BE2C (cell line): ENCODE measurements around the gene ZFP36.

Source experiments
- DNase-seq: peaks from one replicate; pipeline ENCODE4 v3.0.0-alpha.2; 2020
- H3K27me3 ChIP-seq: fragments of 250-450 bp; sonication (Bioruptor Pico); 2 replicates; pipeline ENCODE4 v1.5.1; 2020; ENCODE audit warnings: mild to moderate bottlenecking
- H3K36me3 ChIP-seq: fragments of 250-450 bp; sonication (Bioruptor Pico); 2 replicates; pipeline ENCODE4 v1.5.1; 2020; ENCODE audit warnings: mild to moderate bottlenecking
- H3K4me1 ChIP-seq: fragments of 250-450 bp; sonication (Bioruptor Pico); 2 replicates; pipeline ENCODE4 v1.5.1; 2020
- H3K4me3 ChIP-seq: 2 replicates; pipeline ENCODE4 v1.5.1; 2011; ENCODE audit warnings: low read depth, low read length
- H3K9me3 ChIP-seq: fragments of 250-450 bp; sonication (Bioruptor Pico); 2 replicates; pipeline ENCODE4 v1.5.1; 2020
- TF ChIP-seq, protein P1 (sequence below): IDR thresholded peaks from 2 replicates; pipeline ENCODE4 v1.5.1; 2012; ENCODE audit warnings: mild to moderate bottlenecking, low read depth, low read length

The ZFP36 gene

GRCh38 chr19:39420769-39421168, 14.1 kb downstream of the ZFP36 start:
- H3K9me3 ChIP-seq, result no peaks in the 10 kb centered on the region
- no peaks in the 10 kb centered on the region for H3K27me3 ChIP-seq
- no peak overlapping the region for H3K4me3 ChIP-seq
- no peak for DNase-seq
- TF ChIP-seq, protein P1, sequence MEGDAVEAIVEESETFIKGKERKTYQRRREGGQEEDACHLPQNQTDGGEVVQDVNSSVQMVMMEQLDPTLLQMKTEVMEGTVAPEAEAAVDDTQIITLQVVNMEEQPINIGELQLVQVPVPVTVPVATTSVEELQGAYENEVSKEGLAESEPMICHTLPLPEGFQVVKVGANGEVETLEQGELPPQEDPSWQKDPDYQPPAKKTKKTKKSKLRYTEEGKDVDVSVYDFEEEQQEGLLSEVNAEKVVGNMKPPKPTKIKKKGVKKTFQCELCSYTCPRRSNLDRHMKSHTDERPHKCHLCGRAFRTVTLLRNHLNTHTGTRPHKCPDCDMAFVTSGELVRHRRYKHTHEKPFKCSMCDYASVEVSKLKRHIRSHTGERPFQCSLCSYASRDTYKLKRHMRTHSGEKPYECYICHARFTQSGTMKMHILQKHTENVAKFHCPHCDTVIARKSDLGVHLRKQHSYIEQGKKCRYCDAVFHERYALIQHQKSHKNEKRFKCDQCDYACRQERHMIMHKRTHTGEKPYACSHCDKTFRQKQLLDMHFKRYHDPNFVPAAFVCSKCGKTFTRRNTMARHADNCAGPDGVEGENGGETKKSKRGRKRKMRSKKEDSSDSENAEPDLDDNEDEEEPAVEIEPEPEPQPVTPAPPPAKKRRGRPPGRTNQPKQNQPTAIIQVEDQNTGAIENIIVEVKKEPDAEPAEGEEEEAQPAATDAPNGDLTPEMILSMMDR, result no peak
- peaks cover 29% of the 10 kb centered on the region for H3K36me3 ChIP-seq
- H3K4me1 ChIP-seq, result no peaks in the 10 kb centered on the region

- no peaks in the 10 kb centered on the region for H3K4me1 ChIP-seq
- peaks cover 29% of the 10 kb centered on the region for H3K36me3 ChIP-seq
- DNase-seq, result no peak
- no peaks in the 10 kb centered on the region for H3K27me3 ChIP-seq
- TF ChIP-seq, protein P1, result no peak
- no peak overlapping the region for H3K4me3 ChIP-seq
- no peaks in the 10 kb centered on the region for H3K9me3 ChIP-seq
Measured at GRCh38 chr19:39422020-39422419, 15.4 kb downstream of the ZFP36 start.

- H3K4me3 ChIP-seq, result no peak overlapping the region
- no peaks in the 10 kb centered on the region for H3K4me1 ChIP-seq
- DNase-seq, result no peak
- TF ChIP-seq, protein P1, result no peak
- H3K36me3 ChIP-seq, result peaks cover 28% of the 10 kb centered on the region
- H3K9me3 ChIP-seq, result no peaks in the 10 kb centered on the region
- H3K27me3 ChIP-seq, result no peaks in the 10 kb centered on the region
Measured at GRCh38 chr19:39423258-39424086, 16.8 kb downstream of the ZFP36 start.

DNA sequence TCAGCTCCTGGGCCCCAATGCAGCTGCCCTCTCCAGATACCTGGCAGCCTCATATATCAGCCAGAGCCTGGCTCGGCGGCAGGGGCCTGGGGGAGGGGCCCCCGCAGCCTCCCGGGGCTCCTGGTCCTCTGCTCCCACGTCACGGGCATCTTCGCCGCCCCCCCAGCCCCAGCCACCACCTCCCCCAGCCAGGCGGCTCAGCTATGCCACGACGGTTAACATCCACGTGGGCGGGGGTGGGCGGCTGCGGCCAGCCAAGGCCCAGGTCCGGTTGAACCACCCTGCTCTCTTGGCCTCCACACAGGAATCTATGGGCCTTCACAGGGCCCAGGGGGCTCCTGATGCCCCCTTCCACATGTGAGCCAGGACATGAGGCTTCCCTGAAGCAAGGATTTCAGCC, 18.3 kb downstream of the ZFP36 start:
- DNase-seq, result no peak

DNA sequence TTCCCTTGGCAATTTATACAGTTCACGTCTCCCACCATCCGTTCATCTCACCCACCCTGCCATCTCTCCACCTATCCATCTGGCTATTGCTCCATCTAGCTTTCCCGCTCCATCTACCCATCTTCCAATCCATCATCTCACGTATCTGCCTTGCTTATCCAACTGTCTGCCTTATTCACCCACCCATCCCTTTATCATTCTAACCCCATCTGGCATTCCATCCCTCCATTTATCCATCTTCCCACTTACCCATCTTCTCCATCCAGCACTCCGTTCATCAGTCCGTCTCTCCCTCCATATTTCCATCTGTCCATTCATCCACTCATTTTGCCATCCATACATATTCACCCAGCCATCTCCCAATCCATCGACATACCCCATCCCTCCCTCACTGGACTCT, 19.1 kb downstream of the ZFP36 start:
- DNase-seq, result no peak
- H3K27me3 ChIP-seq, result no peaks in the 10 kb centered on the region
- H3K9me3 ChIP-seq, result no peaks in the 10 kb centered on the region
- H3K36me3 ChIP-seq, result peaks cover 19% of the 10 kb centered on the region
- H3K4me1 ChIP-seq, result no peaks in the 10 kb centered on the region
- TF ChIP-seq, protein P1, result no peak
- no peak overlapping the region for H3K4me3 ChIP-seq

More for the DNA sequence above, 18.3 kb downstream of the ZFP36 start:
- TF ChIP-seq, protein P1, result no peak
- no peak overlapping the region for H3K4me3 ChIP-seq
- H3K27me3 ChIP-seq, result no peaks in the 10 kb centered on the region
- H3K4me1 ChIP-seq, result no peaks in the 10 kb centered on the region
- no peaks in the 10 kb centered on the region for H3K9me3 ChIP-seq
- H3K36me3 ChIP-seq, result peaks cover 19% of the 10 kb centered on the region

DNA sequence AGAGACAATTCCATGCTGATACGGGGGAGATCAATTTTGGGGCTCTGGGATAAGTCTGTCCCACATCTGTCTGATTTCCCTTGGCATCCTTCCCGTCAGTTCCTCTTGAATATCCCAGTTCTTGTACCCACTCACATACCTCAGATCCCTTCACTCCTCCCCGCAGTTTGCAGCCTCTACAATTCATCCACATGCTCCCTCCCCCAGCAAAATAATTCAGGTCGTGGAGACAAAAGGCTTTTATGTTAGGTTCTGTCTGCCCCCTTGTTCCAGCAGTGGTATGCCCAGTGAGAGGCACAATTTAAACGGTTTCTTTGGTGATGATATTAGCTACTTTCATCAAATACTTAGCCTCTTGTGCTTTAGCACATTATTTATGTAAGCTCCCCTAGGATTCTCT, 19.5 kb downstream of the ZFP36 start:
- H3K27me3 ChIP-seq, result no peaks in the 10 kb centered on the region
- peaks cover 19% of the 10 kb centered on the region for H3K36me3 ChIP-seq
- TF ChIP-seq, protein P1, result no peak
- H3K9me3 ChIP-seq, result no peaks in the 10 kb centered on the region
- H3K4me3 ChIP-seq, result no peak overlapping the region
- no peaks in the 10 kb centered on the region for H3K4me1 ChIP-seq
- no peak for DNase-seq
